Measurements from ENCODE around the gene SEL1L2. TPM values are rescaled to one million over a fixed set of nuclear protein-coding genes. Genes with fewer than 3 reads are reported as not detected.

SEL1L2 gene
- polyA plus RNA-seq, 1 experiment: not detected

GRCh38 chr20:13884803-13885202 lies 105.6 kb downstream of the SEL1L2 start:
- Histone ChIP-seq H3K27ac (ENCODE audit: low read depth, low read length) (no peak overlapping the region), H3K9me3 (ENCODE audit: control insufficient read depth, insufficient read depth, low read length) (no peaks in the 10 kb centered on the region; the same call in 1 of the 2 replicates), H3K4me3 (ENCODE audit: low read depth, low read length) (no peak overlapping the region), H3K27me3 (ENCODE audit: control insufficient read depth, insufficient read depth, low read length) (no peaks in the 10 kb centered on the region)
- no peak for DNase-seq (ENCODE audit: low read depth, low spot score)
- TF ChIP-seq CTCF (IDR thresholded peaks at IDR 0.05; ENCODE audit: low read depth, low read length): no peak
- ChIA-PET CTCF (no interaction called here), POLR2A (no interaction called here)

- TF ChIP-seq CTCF (IDR thresholded peaks at IDR 0.05; ENCODE audit: low read depth, low read length): no peak
- DNase-seq (ENCODE audit: low read depth, low spot score): no peak
- H3K27ac ChIP-seq (ENCODE audit: low read depth, low read length): no peak overlapping the region
- ChIA-PET CTCF (no interaction called here), POLR2A (no interaction called here)
- no peak overlapping the region for H3K4me3 ChIP-seq (ENCODE audit: low read depth, low read length)
- no peaks in the 10 kb centered on the region; the same call in 1 of the 2 replicates for H3K9me3 ChIP-seq (ENCODE audit: control insufficient read depth, insufficient read depth, low read length)
- H3K27me3 ChIP-seq (ENCODE audit: control insufficient read depth, insufficient read depth, low read length): no peaks in the 10 kb centered on the region
Observed at GRCh38 chr20:13883425-13883824, 107.0 kb downstream of the SEL1L2 start.

DNA sequence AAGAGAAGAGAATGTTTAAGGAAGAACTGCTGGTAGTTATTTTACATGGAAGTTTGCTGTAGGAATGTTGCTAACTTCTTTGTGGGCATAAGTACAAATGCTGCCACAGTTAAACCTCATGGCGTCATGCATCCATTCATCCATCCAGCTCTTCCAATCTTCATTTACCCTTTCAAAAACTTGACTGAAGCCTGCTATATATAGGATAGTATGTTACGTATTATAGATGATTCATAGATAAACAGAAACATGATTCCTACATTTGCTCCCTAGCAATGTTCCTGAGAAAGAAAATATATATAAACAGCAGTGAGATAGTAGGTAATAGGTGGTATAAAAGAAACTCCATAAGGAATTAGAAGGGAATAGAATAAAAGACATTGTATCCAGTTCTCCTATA lies 111.8 kb downstream of the SEL1L2 start:
- ChIA-PET POLR2A (no interaction called here), CTCF (no interaction called here)
- no peak for TF ChIP-seq CTCF (IDR thresholded peaks at IDR 0.05; ENCODE audit: low read depth, low read length)
- Histone ChIP-seq H3K27me3 (ENCODE audit: control insufficient read depth, insufficient read depth, low read length) (no peaks in the 10 kb centered on the region), H3K27ac (ENCODE audit: low read depth, low read length) (no peak overlapping the region), H3K4me3 (ENCODE audit: low read depth, low read length) (no peak overlapping the region), H3K9me3 (ENCODE audit: control insufficient read depth, insufficient read depth, low read length) (no peaks in the 10 kb centered on the region; the same call in 1 of the 2 replicates)
- DNase-seq (ENCODE audit: low read depth, low spot score): no peak

DNA sequence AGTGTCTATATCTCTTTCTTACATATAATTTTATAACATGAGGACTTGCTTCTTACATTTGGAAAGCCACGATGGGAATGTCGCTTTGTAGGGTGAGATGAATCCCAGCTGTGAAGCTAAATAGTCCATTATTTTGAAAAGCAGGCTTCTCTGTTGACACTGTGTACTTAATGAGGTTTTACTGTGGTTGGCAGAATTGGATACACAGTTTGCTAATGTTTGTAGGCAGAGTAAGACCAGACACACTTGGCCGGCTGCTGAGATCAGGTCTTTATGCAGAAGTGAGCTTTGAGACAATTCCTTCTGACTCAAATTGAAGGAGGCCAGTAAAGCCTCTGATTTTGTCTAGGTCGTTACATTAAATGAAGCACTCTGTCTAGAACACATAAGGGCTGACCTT lies 112.6 kb downstream of the SEL1L2 start:
- no peak for TF ChIP-seq CTCF (IDR thresholded peaks at IDR 0.05; ENCODE audit: low read depth, low read length)
- no peak for DNase-seq (ENCODE audit: low read depth, low spot score)
- Histone ChIP-seq H3K9me3 (ENCODE audit: control insufficient read depth, insufficient read depth, low read length) (no peaks in the 10 kb centered on the region; the same call in 1 of the 2 replicates), H3K4me3 (ENCODE audit: low read depth, low read length) (no peak overlapping the region), H3K27me3 (ENCODE audit: control insufficient read depth, insufficient read depth, low read length) (no peaks in the 10 kb centered on the region), H3K27ac (ENCODE audit: low read depth, low read length) (no peak overlapping the region)
- ChIA-PET POLR2A (no interaction called here), CTCF (interaction anchor here (0.6 kb wide), 1 partner anchor 21 kb away, joined by 4 read pairs; no protein-coding TSS in a partner anchor)

GRCh38 chr20:13875265-13875811 lies 115.1 kb downstream of the SEL1L2 start:
- H3K9me3 ChIP-seq (ENCODE audit: control insufficient read depth, insufficient read depth, low read length): no peaks in the 10 kb centered on the region
- CTCF ChIA-PET: no interaction called here

More at GRCh38 chr20:13875265-13875811, 115.1 kb downstream of the SEL1L2 start:
- POLR2A ChIA-PET: no interaction called here
- Histone ChIP-seq H3K27ac (ENCODE audit: low read depth, low read length) (no peak overlapping the region), H3K4me3 (ENCODE audit: low read depth, low read length) (no peak overlapping the region), H3K27me3 (ENCODE audit: control insufficient read depth, insufficient read depth, low read length) (no peaks in the 10 kb centered on the region)
- no peak for TF ChIP-seq CTCF (IDR thresholded peaks at IDR 0.05; ENCODE audit: low read depth, low read length)
- DNase-seq (ENCODE audit: low read depth, low spot score): no peak

Data from AG04450 (cell line).